ENCODE data around the gene TREH. TPM values are rescaled to one million over a fixed set of nuclear protein-coding genes. Genes with fewer than 3 reads are reported as not detected.

TREH gene
- polyA plus RNA-seq, 3 donors from 2014 or later = not detected

DNA sequence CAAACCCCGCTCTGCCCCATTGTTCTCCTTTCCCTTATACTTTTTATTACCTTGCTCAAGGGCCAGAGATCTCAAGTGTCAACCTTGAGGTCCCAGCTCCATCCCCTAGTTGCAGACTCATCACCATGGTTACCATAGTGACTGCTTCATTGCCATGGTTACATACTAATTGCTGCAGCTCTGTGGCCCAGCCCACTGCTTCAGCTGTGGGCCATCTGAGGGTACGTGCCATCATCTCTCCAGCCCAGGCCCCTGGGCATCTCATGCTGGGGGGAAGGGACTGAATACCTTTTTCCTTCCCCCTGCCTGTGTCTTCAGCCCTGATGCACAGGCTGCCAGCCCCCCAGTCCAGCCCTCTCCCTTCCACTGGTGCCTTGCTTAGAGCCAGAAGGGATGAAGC lies 22.2 kb downstream of the TREH start:
- peaks cover 0 to 3% (median 0%) of the 10 kb centered on the region in 3 donors for H3K27me3 Mint-ChIP-seq (ENCODE audit: low read depth in 3 of 3)
- H3K4me1 Mint-ChIP-seq = peaks cover 3 to 7% of the 10 kb centered on the region in 2 donors
- no peak overlapping the region for H3K27ac Mint-ChIP-seq
- H3K9me3 Mint-ChIP-seq = no peaks in the 10 kb centered on the region
- H3K36me3 Mint-ChIP-seq = no peaks in the 10 kb centered on the region
- H3K4me3 Mint-ChIP-seq = no peak overlapping the region
- DNase-seq = no peak

DNA sequence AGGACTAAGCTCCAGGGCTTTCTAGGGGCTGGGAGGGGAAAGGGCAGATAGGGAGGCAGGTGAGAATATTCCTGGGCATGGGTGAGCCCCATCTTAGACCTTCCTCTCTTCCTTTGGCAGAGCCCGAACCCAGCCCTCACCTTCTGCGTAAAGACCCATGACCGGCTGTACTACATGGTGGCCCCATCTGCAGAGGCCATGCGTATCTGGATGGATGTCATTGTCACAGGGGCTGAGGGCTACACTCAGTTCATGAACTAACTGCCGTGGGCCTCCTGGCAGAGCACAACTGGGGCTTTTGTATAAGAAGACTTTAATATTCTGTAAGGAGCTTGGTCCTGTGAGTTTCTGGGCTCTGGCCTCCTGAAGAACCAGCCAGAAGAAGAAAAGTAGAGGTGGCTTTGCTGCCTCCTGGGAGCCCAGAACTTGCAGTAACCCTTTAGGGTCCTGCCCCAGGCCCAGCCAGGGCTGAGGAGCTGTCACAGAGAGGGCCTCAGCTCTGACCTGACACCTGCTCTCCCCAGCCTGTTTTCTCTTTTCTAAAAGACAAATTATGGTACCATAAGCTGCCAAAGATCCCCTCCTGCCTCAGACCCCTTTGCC lies 22.8 kb downstream of the TREH start:
- no peak for DNase-seq
- Mint-ChIP-seq H3K4me1 (peaks cover 3 to 8% of the 10 kb centered on the region in 2 donors), H3K36me3 (no peaks in the 10 kb centered on the region), H3K27me3 (ENCODE audit: low read depth in 3 of 3) (peaks cover 0 to 3% (median 0%) of the 10 kb centered on the region in 3 donors), H3K27ac (no peak overlapping the region), H3K4me3 (no peak overlapping the region), H3K9me3 (no peaks in the 10 kb centered on the region)

DNA sequence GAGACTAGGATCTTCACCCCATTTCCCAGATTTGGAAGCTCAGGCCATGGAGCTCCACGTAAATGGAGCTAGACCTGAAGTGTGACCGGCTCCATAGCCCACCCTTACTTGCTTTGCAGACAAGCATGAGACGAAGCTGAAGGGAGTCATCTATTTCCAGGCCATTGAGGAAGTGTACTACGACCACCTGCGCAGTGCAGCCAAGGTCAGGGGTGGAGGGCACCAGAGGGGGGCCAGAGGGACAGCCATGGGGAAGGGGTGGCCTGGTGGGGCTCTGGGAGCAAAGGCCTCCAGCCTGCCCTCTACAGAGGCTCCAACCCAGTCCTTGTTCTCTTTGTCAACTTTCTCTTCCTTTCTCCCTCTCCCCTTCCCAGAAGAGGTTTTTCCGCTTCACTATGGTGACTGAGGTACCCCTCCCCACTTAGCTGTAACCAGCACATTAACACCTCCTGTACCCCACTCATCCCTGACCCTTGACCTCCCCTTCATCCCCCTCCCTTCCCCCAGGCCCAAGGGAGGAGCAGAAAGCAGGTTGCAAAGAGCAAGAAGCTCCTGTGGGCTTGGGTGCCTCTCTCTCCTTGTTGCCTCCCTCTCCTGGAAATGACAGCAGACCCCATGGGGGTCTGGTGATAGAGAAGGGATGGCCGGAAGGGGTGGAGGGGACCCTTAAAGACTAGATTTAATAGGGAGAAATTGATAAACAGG lies 23.8 kb downstream of the TREH start:
- DNase-seq = no peak
- no peaks in the 10 kb centered on the region for H3K36me3 Mint-ChIP-seq
- peaks cover 3 to 8% of the 10 kb centered on the region in 2 donors for H3K4me1 Mint-ChIP-seq
- H3K4me3 Mint-ChIP-seq = no peak overlapping the region
- H3K9me3 Mint-ChIP-seq = no peaks in the 10 kb centered on the region
- H3K27me3 Mint-ChIP-seq (ENCODE audit: low read depth in 3 of 3) = peaks cover 0 to 5% (median 0%) of the 10 kb centered on the region in 3 donors
- H3K27ac Mint-ChIP-seq = peak overlapping the region in 1 of 6 donors; percentile 40

GRCh38 chr11:118653684-118654390 lies 25.6 kb downstream of the TREH start:
- no peak overlapping the region for H3K4me3 Mint-ChIP-seq
- no peak for DNase-seq
- peaks cover 0 to 8% of the 10 kb centered on the region in 2 donors for H3K4me1 Mint-ChIP-seq
- H3K27ac Mint-ChIP-seq = no peak overlapping the region
- no peaks in the 10 kb centered on the region for H3K9me3 Mint-ChIP-seq
- H3K36me3 Mint-ChIP-seq = no peaks in the 10 kb centered on the region
- peaks cover 0 to 5% (median 0%) of the 10 kb centered on the region in 3 donors for H3K27me3 Mint-ChIP-seq (ENCODE audit: low read depth in 3 of 3)

GRCh38 chr11:118652681-118653181 lies 26.7 kb downstream of the TREH start:
- peaks cover 0 to 8% of the 10 kb centered on the region in 2 donors for H3K4me1 Mint-ChIP-seq
- peak overlapping the region in 2 of 6 donors; percentile 27 to 46 for H3K27ac Mint-ChIP-seq
- no peaks in the 10 kb centered on the region for H3K9me3 Mint-ChIP-seq
- H3K27me3 Mint-ChIP-seq (ENCODE audit: low read depth in 3 of 3) = peaks cover 0 to 4% (median 2%) of the 10 kb centered on the region in 3 donors
- DNase-seq = no peak
- no peaks in the 10 kb centered on the region for H3K36me3 Mint-ChIP-seq
- no peak overlapping the region for H3K4me3 Mint-ChIP-seq

DNA sequence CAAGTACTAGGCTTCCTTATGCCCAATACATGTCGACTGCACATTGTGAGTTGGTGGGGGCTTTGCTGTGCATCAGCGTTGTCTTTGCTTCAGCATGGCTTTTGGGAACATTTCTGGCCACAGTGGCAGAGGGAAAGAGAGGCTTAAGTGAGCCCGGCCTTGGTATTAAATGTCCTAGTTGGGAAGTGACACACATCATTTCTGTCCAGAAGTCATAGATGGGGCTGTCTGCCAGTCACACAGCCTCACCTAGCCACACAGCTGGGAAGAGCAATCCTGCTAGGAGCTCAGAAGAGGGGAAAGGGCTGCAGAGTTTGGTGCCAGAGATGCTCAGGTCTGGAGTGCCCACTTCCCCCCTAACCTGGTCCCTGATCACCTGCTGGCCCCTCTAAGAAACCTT lies 27.6 kb downstream of the TREH start:
- peak overlapping the region in 1 of 6 donors; percentile 33 for H3K27ac Mint-ChIP-seq
- peaks cover 0 to 8% of the 10 kb centered on the region in 2 donors for H3K4me1 Mint-ChIP-seq
- H3K4me3 Mint-ChIP-seq = no peak overlapping the region
- H3K9me3 Mint-ChIP-seq = no peaks in the 10 kb centered on the region
- H3K36me3 Mint-ChIP-seq = no peaks in the 10 kb centered on the region
- H3K27me3 Mint-ChIP-seq (ENCODE audit: low read depth in 3 of 3) = peaks cover 0 to 4% (median 2%) of the 10 kb centered on the region in 3 donors
- no peak for DNase-seq

DNA sequence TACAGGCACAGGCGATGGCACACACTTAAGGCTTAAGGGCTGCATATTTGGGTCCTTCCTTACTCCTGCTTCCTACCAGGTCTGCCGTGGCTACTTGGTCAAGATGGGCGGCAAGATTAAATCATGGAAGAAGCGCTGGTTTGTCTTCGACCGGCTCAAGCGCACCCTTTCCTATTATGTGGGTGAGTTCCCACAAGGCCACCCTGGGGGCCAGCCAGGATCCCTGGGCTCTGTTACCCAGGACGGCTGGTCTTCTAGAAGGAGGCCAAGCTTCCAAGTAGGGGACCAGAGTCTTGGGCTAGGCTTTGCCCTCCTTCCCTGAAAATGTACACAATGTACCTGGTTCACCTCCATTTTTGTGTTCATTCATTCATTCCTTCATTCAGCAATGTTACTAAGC lies 29.1 kb downstream of the TREH start:
- H3K4me3 Mint-ChIP-seq = no peak overlapping the region
- H3K27ac Mint-ChIP-seq = no peak overlapping the region
- peaks cover 0 to 8% of the 10 kb centered on the region in 2 donors for H3K4me1 Mint-ChIP-seq
- H3K27me3 Mint-ChIP-seq (ENCODE audit: low read depth in 3 of 3) = peaks cover 0 to 4% (median 2%) of the 10 kb centered on the region in 3 donors
- H3K9me3 Mint-ChIP-seq = no peaks in the 10 kb centered on the region
- no peak for DNase-seq
- H3K36me3 Mint-ChIP-seq = no peaks in the 10 kb centered on the region

GRCh38 chr11:118649941-118650340 lies 29.5 kb downstream of the TREH start:
- DNase-seq = no peak
- H3K27ac Mint-ChIP-seq = no peak overlapping the region
- H3K4me1 Mint-ChIP-seq = peaks cover 0 to 8% of the 10 kb centered on the region in 2 donors
- H3K4me3 Mint-ChIP-seq = no peak overlapping the region
- H3K9me3 Mint-ChIP-seq = no peaks in the 10 kb centered on the region
- H3K27me3 Mint-ChIP-seq (ENCODE audit: low read depth in 3 of 3) = peaks cover 0 to 2% (median 2%) of the 10 kb centered on the region in 3 donors
- H3K36me3 Mint-ChIP-seq = no peaks in the 10 kb centered on the region

DNA sequence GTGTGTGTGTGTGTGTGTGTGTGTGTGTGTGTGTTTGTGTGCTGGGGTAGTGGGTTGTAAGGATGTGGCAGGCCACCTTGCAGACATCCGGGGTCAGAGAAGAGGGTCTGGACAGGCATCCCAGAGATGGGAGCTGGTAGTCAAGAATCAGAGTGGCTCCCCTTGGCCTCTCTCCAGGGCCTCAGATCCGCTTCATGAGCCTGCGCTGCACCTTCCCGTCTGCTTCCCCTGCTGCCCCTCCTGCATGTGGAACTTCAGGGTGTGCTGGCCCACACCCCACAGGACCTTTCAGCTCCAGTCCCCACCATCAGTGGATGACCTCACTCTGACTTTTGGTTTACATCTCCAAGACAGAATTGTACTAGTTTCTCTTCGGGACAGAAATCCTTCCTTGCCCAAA lies 31.2 kb downstream of the TREH start:
- H3K27ac Mint-ChIP-seq = no peak overlapping the region
- no peaks in the 10 kb centered on the region for H3K9me3 Mint-ChIP-seq
- peaks cover 0 to 8% of the 10 kb centered on the region in 2 donors for H3K4me1 Mint-ChIP-seq
- H3K4me3 Mint-ChIP-seq = no peak overlapping the region
- no peak for DNase-seq
- no peaks in the 10 kb centered on the region for H3K36me3 Mint-ChIP-seq
- peaks cover 0 to 2% (median 2%) of the 10 kb centered on the region in 3 donors for H3K27me3 Mint-ChIP-seq (ENCODE audit: low read depth in 3 of 3)

GRCh38 chr11:118646393-118646792 lies 33.1 kb downstream of the TREH start:
- no peak for DNase-seq
- Mint-ChIP-seq H3K4me1 (no peaks in the 10 kb centered on the region), H3K27ac (no peak overlapping the region), H3K36me3 (no peaks in the 10 kb centered on the region), H3K27me3 (ENCODE audit: low read depth in 3 of 3) (peaks cover 0 to 2% (median 2%) of the 10 kb centered on the region in 3 donors), H3K4me3 (no peak overlapping the region), H3K9me3 (no peaks in the 10 kb centered on the region)

GRCh38 chr11:118645066-118645715 lies 34.3 kb downstream of the TREH start:
- no peak for DNase-seq
- Mint-ChIP-seq H3K27me3 (ENCODE audit: low read depth in 3 of 3) (peaks cover 0 to 2% (median 0%) of the 10 kb centered on the region in 3 donors), H3K4me3 (no peak overlapping the region), H3K9me3 (no peaks in the 10 kb centered on the region), H3K4me1 (no peaks in the 10 kb centered on the region), H3K36me3 (no peaks in the 10 kb centered on the region), H3K27ac (no peak overlapping the region)

- Mint-ChIP-seq H3K27me3 (ENCODE audit: low read depth in 3 of 3) (peaks cover 0 to 2% (median 0%) of the 10 kb centered on the region in 3 donors), H3K4me3 (no peak overlapping the region), H3K4me1 (no peaks in the 10 kb centered on the region), H3K27ac (no peak overlapping the region), H3K36me3 (no peaks in the 10 kb centered on the region), H3K9me3 (no peaks in the 10 kb centered on the region)
- no peak for DNase-seq
Measured at GRCh38 chr11:118644496-118644895, 35.0 kb downstream of the TREH start.

GRCh38 chr11:118643995-118644345 lies 35.5 kb downstream of the TREH start:
- H3K4me1 Mint-ChIP-seq = no peaks in the 10 kb centered on the region
- H3K36me3 Mint-ChIP-seq = no peaks in the 10 kb centered on the region
- H3K9me3 Mint-ChIP-seq = no peaks in the 10 kb centered on the region
- no peak overlapping the region for H3K4me3 Mint-ChIP-seq
- no peak overlapping the region for H3K27ac Mint-ChIP-seq
- H3K27me3 Mint-ChIP-seq (ENCODE audit: low read depth in 3 of 3) = peaks cover 0 to 2% (median 0%) of the 10 kb centered on the region in 3 donors
- DNase-seq = no peak
